ENCODE data around the gene PCNT.

DNA sequence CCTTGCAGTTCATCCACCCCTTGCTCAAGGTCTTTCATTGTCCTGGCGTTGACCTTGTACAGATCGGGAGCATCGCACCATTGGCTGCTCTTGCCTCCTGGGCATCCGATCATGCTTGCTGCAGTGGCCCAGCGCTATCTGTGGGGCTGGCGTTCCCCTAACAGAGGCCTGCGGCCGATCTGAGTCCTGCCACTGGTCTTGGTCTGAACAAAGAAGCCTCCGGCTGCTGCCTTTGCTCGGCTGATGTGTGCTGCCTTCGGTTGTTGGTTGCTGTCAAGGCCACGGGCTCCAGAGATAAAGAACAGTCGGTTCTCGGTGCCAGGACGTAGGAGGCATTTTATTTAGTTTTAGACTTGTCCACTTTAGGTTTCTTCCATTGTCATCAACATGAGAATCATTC is 39.0 kb downstream of the PCNT start:
- no peak for TF ChIP-seq TARDBP (IDR thresholded peaks at IDR 0.05)
- TF ChIP-seq, protein P1, sequence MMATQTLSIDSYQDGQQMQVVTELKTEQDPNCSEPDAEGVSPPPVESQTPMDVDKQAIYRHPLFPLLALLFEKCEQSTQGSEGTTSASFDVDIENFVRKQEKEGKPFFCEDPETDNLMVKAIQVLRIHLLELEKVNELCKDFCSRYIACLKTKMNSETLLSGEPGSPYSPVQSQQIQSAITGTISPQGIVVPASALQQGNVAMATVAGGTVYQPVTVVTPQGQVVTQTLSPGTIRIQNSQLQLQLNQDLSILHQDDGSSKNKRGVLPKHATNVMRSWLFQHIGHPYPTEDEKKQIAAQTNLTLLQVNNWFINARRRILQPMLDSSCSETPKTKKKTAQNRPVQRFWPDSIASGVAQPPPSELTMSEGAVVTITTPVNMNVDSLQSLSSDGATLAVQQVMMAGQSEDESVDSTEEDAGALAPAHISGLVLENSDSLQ (IDR thresholded peaks at IDR 0.05), result no peak
